H9 (cell line): ENCODE measurements around the gene RAB11FIP5. TPM values are rescaled to one million over a fixed set of nuclear protein-coding genes. Genes with fewer than 3 reads are reported as not detected.
A peak's percentile ranks its signal among the peaks of the same experiment; 100 is the strongest.

Source experiments
- DNase-seq: peaks from one replicate; pipeline ENCODE4 v3.0.0-alpha.2; 2017
- H2AFZ ChIP-seq: one replicate; pipeline ENCODE4 v1.6.1; 2013; ENCODE audit warnings: mild to moderate bottlenecking, low read length, control low read depth, moderate library complexity
- H2AK5ac ChIP-seq: 2 replicates; pipeline ENCODE4 v1.6.1; 2013; ENCODE audit warnings: low read length, control low read depth, mixed read lengths; ENCODE audit not compliant: insufficient read length
- H2BK120ac ChIP-seq: one replicate; pipeline ENCODE4 v1.6.1; 2013; ENCODE audit warnings: low read depth, mild to moderate bottlenecking, low read length, control low read depth, inconsistent platforms; ENCODE audit not compliant: poor library complexity, severe bottlenecking
- H2BK12ac ChIP-seq: 2 replicates; pipeline ENCODE4 v1.6.1; 2013; ENCODE audit warnings: low read length, control low read depth, mixed read lengths, low read depth; ENCODE audit not compliant: insufficient read length
- H2BK15ac ChIP-seq: 2 replicates; pipeline ENCODE4 v1.6.1; 2013; ENCODE audit warnings: low read depth, low read length, control low read depth
- H2BK20ac ChIP-seq: one replicate; pipeline ENCODE4 v1.6.1; 2013; ENCODE audit warnings: low read depth, mild to moderate bottlenecking, low read length, control low read depth, inconsistent platforms; ENCODE audit not compliant: poor library complexity, severe bottlenecking
- H2BK5ac ChIP-seq: 2 replicates; pipeline ENCODE4 v1.6.1; 2013; ENCODE audit warnings: low read length, control low read depth, mixed read lengths; ENCODE audit not compliant: insufficient read length
- H3K14ac ChIP-seq: 2 replicates; pipeline ENCODE4 v1.6.1; 2013; ENCODE audit warnings: low read length, control low read depth; ENCODE audit not compliant: insufficient read depth
- H3K18ac ChIP-seq: 2 replicates; pipeline ENCODE4 v1.6.1; 2013; ENCODE audit warnings: low read depth, mild to moderate bottlenecking, mixed read lengths, low read length, control low read depth; ENCODE audit not compliant: insufficient read length
- H3K23ac ChIP-seq: 2 replicates; pipeline ENCODE4 v1.6.1; 2013; ENCODE audit warnings: low read length, control low read depth, mixed read lengths, low read depth; ENCODE audit not compliant: insufficient read length
- H3K23me2 ChIP-seq: 2 replicates; pipeline ENCODE4 v1.6.1; 2013; ENCODE audit warnings: low read depth, mild to moderate bottlenecking, mixed read lengths, low read length, control low read depth; ENCODE audit not compliant: insufficient read length, poor library complexity, severe bottlenecking
- H3K27ac ChIP-seq: 2 replicates; pipeline ENCODE4 v1.5.1; 2013; ENCODE audit warnings: low read length, control low read depth, mixed read lengths, low read depth; ENCODE audit not compliant: insufficient read length
- H3K27me3 ChIP-seq: 2 replicates; pipeline ENCODE4 v1.6.1; 2013; ENCODE audit warnings: low read length, control low read depth, inconsistent platforms; ENCODE audit not compliant: insufficient read depth
- H3K4ac ChIP-seq: 2 replicates; pipeline ENCODE4 v1.6.1; 2013; ENCODE audit warnings: low read depth, mild to moderate bottlenecking, control low read depth, inconsistent platforms, low read length, moderate library complexity
- H3K4me1 ChIP-seq: 2 replicates; pipeline ENCODE4 v1.6.1; 2013; ENCODE audit warnings: low read length, control low read depth, inconsistent platforms; ENCODE audit not compliant: insufficient read depth
- H3K4me2 ChIP-seq: 2 replicates; pipeline ENCODE4 v1.6.1; 2013; ENCODE audit warnings: low read length, control low read depth, mixed read lengths; ENCODE audit not compliant: insufficient read length, insufficient read depth
- H3K56ac ChIP-seq: 2 replicates; pipeline ENCODE4 v1.6.1; 2013; ENCODE audit warnings: low read depth, mild to moderate bottlenecking, mixed read lengths, low read length, control low read depth; ENCODE audit not compliant: insufficient read length
- H3K79me1 ChIP-seq: 2 replicates; pipeline ENCODE4 v1.6.1; 2013; ENCODE audit warnings: low read depth, mild to moderate bottlenecking, moderate library complexity, low read length, control low read depth, inconsistent platforms; ENCODE audit not compliant: insufficient read depth, poor library complexity, severe bottlenecking
- H3K79me2 ChIP-seq: 2 replicates; pipeline ENCODE4 v1.6.1; 2013; ENCODE audit warnings: low read length, control low read depth, inconsistent platforms; ENCODE audit not compliant: insufficient read depth
- H3K9ac ChIP-seq: 2 replicates; pipeline ENCODE4 v1.6.1; 2013; ENCODE audit warnings: low read length, control low read depth, mixed read lengths; ENCODE audit not compliant: insufficient read length; ENCODE audit errors: extremely low read depth
- H3K9me3 ChIP-seq: one replicate; pipeline ENCODE4 v1.6.1; 2013; ENCODE audit warnings: low read depth, low read length, inconsistent platforms; ENCODE audit not compliant: control insufficient read depth
- H3T11ph ChIP-seq: one replicate; pipeline ENCODE4 v1.6.1; 2013; ENCODE audit warnings: mild to moderate bottlenecking, low read length, control low read depth, inconsistent platforms
- H4K20me1 ChIP-seq: one replicate; pipeline ENCODE4 v1.6.1; 2013; ENCODE audit not compliant: control insufficient read depth, insufficient read length, insufficient read depth
- H4K5ac ChIP-seq: 2 replicates; pipeline ENCODE4 v1.6.1; 2013; ENCODE audit warnings: low read depth, mild to moderate bottlenecking, mixed read lengths, low read length, control low read depth; ENCODE audit not compliant: insufficient read length
- H4K8ac ChIP-seq: replicated peaks from 2 replicates; pipeline ENCODE4 v1.6.1; 2013; ENCODE audit warnings: low read length, control low read depth, mixed read lengths, low read depth; ENCODE audit not compliant: insufficient read length
- H4K91ac ChIP-seq: 2 replicates; pipeline ENCODE4 v1.6.1; 2013; ENCODE audit warnings: low read depth, mild to moderate bottlenecking, moderate library complexity, mixed read lengths, low read length, control low read depth; ENCODE audit not compliant: insufficient read length
- H3K27ac Mint-ChIP-seq, 3 experiments: 2 replicates in 2 of 3; 3 replicates in 1 of 3; pipeline ENCODE4 v1.8.0; 2020 to 2021; ENCODE audit warnings: mixed read lengths in 3 of 3, mild to moderate bottlenecking in 1 of 3, moderate library complexity in 1 of 3
- H3K27me3 Mint-ChIP-seq: 2 replicates; pipeline ENCODE4 v1.8.0; 2021; ENCODE audit warnings: low read depth, mild to moderate bottlenecking, moderate library complexity, mixed read lengths
- H3K36me3 Mint-ChIP-seq, 3 experiments: 2 replicates in 2 of 3; 3 replicates in 1 of 3; pipeline ENCODE4 v1.8.0; 2020 to 2021; ENCODE audit warnings: low read depth in 3 of 3, mixed read lengths in 3 of 3; ENCODE audit not compliant: insufficient read depth in 1 of 3
- H3K4me1 Mint-ChIP-seq, 2 experiments: 2 replicates each; pipeline ENCODE4 v1.8.0; 2020; ENCODE audit warnings: mixed read lengths in 2 of 2
- H3K4me3 Mint-ChIP-seq, 2 experiments: 2 replicates in 1 of 2; 3 replicates in 1 of 2; pipeline ENCODE4 v1.8.0; 2020 to 2021; ENCODE audit warnings: mild to moderate bottlenecking in 2 of 2, mixed read lengths in 2 of 2, moderate library complexity in 1 of 2
- H3K9me3 Mint-ChIP-seq, 2 experiments: 2 replicates in 1 of 2; 3 replicates in 1 of 2; pipeline ENCODE4 v1.8.0; 2020; ENCODE audit warnings: mild to moderate bottlenecking in 2 of 2, mixed read lengths in 2 of 2, moderate library complexity in 1 of 2
- CTCF ChIP-seq: fragments of 200-600 bp; sonication (generic); conservative IDR thresholded peaks from 3 replicates; pipeline ENCODE4 v1.8.0; 2021; ENCODE audit warnings: antibody characterized with exemption, mild to moderate bottlenecking
- WGBS: extraction: QIAGEN DNeasy Blood & Tissue Kit; methylation state at CpG from one replicate; pipeline ENCODE4 v1.1.7; 2013; ENCODE audit warnings: missing lambda C conversion rate, low lambda C conversion rate, mixed read lengths; ENCODE audit not compliant: insufficient read length; ENCODE audit errors: extremely low coverage; 5-methylcytosine and 5-hydroxymethylcytosine counted together
- total RNA-seq: library from RNA; stranded (reverse); gene quantifications from 2 replicates; pipeline ENCODE4 v1.2.1, GENCODE V29; 2021

Gene RAB11FIP5
- total RNA-seq, 1 experiment from 2014 or later = 7.1 TPM

- H3K23me2 ChIP-seq = no peaks in the 10 kb centered on the region
- H2BK5ac ChIP-seq = no peak overlapping the region
- no peak for DNase-seq
- H2AFZ ChIP-seq = no peak overlapping the region
- peak overlapping the region in 2 of 3 experiments; percentile 17 to 29; a peak in 2 of 7 replicates for H3K27ac Mint-ChIP-seq
- H3K4me1 ChIP-seq = no peaks in the 10 kb centered on the region; the same call in 1 of the 2 replicates
- no peak overlapping the region for H3K4me2 ChIP-seq
- no peaks in the 10 kb centered on the region for H3K9me3 ChIP-seq
- H2BK15ac ChIP-seq = no peak overlapping the region
- no peaks in the 10 kb centered on the region for H3K9me3 Mint-ChIP-seq
- no peaks in the 10 kb centered on the region for H3K79me2 ChIP-seq
- no peaks in the 10 kb centered on the region for H3K27me3 Mint-ChIP-seq
- H3K36me3 Mint-ChIP-seq = peaks cover 0 to 13% (median 13%) of the 10 kb centered on the region in 3 experiments; a peak in 4 of 7 replicates
- no peak overlapping the region for H3K18ac ChIP-seq
- H2BK120ac ChIP-seq = no peak overlapping the region
- no peak overlapping the region for H3K4ac ChIP-seq
- no peak overlapping the region for H4K91ac ChIP-seq
- H3K9ac ChIP-seq = no peak overlapping the region
- WGBS = no CpG with 5 or more reads among the region's 11 CpGs
- H2AK5ac ChIP-seq = no peak overlapping the region
- no peak overlapping the region for H4K5ac ChIP-seq
- H4K20me1 ChIP-seq = no peaks in the 10 kb centered on the region
- TF ChIP-seq CTCF = no peak
- H3T11ph ChIP-seq = no peak overlapping the region
- no peak overlapping the region for H3K27ac ChIP-seq
- H4K8ac ChIP-seq = no peak overlapping the region
- H2BK20ac ChIP-seq = no peak overlapping the region
- H3K27me3 ChIP-seq = no peaks in the 10 kb centered on the region
- H3K23ac ChIP-seq = no peak overlapping the region
- H3K4me1 Mint-ChIP-seq = peaks cover 14 to 21% of the 10 kb centered on the region in 2 experiments
- peak overlapping the region; percentile 16; the same call in 1 of the 2 replicates for H3K14ac ChIP-seq
- no peak overlapping the region for H2BK12ac ChIP-seq
- no peak overlapping the region for H3K56ac ChIP-seq
- no peak overlapping the region for H3K4me3 Mint-ChIP-seq
- H3K79me1 ChIP-seq = no peaks in the 10 kb centered on the region
Observed at GRCh38 chr2:73036766-73037165, 76.0 kb downstream of the RAB11FIP5 start.
